Endometrial microvascular endothelial cells (primary cell): ENCODE measurements around the gene TBC1D25. TPM values are rescaled to one million over a fixed set of nuclear protein-coding genes. Genes with fewer than 3 reads are reported as not detected.

ENCODE experiments used
- in situ Hi-C: cut with HindIII; loops from 2 replicates; pipeline ENCODE4 v1.10.0; 2017; ENCODE audit warnings: low sequenced_read_pairs, low pct_unique_long_range_greater_than_20kb; ENCODE audit errors: inconsistent ontology term
- total RNA-seq: library from RNA; depleted of rRNA; stranded (reverse); fragments of >200 nt; gene quantifications from one replicate; pipeline ENCODE4 v1.2.3, GENCODE V29; 2015; ENCODE audit errors: inconsistent ontology term

TBC1D25 gene
- total RNA-seq, 1 donor from 2014 or later, result 16.3 TPM

DNA sequence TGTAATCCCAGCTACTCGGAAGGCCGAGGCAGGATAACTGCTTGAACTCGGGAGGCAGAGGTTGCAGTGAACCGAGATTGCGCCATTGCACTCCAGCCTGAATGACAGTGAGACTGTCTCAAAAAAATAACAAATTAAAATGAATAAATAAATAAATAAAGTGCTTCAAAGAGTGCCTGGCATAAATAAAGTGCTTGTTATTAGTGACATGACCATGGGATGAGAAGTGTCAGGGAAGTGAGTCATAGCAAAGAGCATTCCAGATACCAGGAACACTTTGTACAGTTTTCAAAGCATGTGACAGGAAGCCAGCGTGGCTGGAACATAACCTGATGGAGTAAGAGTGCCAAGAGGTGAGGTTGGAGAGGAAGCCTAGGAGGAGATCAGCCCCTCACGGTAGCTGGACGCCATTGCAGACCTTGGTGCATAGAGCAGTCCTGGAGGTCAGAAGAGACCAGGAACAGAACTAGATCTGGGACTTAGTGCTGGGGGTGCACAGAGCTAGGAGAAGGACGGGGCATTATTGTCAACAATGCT lies 51.8 kb downstream of the TBC1D25 start:
- in situ Hi-C loops, result no loop called here

DNA sequence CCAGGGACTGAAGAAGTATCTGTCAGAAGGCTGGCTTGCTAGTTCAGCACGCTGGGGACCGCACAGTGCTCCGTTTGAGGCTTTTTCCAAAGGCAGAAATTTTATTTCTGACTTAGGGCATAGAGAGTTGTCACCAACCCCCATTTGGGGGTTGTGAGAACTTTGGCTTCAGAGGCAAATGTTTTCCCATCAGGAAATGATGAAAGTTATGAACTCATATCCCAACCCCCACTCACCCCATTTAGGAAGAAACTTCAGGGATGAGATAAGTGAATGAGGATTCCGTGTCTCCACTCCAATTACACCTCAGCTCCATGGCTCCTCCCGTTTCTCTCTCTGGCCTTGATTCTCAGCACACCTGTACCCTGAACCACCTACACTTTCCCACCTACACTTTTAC lies 53.5 kb downstream of the TBC1D25 start:
- in situ Hi-C loops, result no loop called here

DNA sequence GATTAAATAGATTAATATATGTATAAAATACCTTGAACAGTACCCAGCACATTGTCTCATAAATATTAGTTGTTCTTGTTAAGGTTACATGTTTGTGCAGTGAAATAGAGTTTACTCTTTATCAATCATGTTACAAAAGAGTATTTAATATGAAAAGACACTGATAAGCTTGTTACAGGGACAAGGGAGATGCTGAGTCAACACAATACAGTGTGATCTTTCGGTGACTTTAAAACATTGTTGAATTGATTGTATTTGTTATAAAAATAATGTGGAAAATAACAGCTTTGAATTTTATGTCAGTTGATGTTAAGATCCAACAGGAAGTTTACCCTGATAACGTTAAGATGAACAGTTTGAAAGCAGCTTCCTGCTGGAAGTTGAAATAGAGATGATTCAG lies 56.4 kb downstream of the TBC1D25 start:
- in situ Hi-C loops, result no loop called here

DNA sequence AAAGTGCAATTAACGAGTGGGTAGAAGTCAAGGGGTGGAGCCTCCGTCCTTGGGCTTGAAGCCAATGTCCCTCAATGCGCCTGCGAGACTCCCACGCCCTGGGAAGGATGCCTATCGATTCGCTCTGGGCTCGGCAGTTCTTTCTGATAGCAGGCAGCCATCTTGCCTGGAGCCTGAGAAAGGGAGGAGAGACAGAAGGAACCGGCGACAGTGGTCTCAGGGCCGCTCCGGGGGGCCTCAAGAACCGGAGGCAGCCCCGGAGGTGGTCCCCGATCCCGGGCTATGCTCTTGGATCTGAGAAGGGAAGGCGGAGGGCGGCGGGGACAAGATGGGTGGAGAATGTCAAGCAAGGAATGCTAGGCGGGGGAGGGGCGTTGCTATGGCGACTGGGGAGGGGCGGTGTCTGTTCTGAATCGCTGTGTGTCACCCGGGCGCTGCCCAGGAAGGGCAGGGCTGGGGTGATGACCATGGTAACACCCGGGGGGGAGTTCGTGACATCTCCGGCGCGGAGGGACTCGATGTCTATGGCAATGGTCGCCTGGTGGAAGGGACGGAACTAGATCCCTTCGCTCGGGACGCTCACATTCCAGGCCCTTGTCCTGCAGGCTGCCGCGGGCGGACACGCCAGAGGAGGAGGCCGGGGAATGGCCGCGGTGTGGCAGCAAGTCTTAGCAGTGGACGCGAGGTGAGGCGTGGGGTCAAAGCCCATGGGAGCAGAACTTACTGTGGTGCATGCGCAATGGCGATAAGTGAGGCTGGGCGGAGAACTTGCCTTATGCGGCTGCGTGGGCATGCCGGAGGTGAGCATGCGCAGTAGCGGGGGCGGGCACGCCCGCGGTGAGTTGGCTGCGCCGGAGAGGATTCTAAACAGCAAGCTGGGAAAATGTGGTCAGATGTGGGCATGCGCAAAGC lies 58.1 kb downstream of the TBC1D25 start, which contains the start of gene WDR13:
WDR13 (plus strand) TSS at position 140 of the 912 bp plus-strand sequence; CDS start at position 645, 505 bp downstream.
- in situ Hi-C loops, result no loop called here

DNA sequence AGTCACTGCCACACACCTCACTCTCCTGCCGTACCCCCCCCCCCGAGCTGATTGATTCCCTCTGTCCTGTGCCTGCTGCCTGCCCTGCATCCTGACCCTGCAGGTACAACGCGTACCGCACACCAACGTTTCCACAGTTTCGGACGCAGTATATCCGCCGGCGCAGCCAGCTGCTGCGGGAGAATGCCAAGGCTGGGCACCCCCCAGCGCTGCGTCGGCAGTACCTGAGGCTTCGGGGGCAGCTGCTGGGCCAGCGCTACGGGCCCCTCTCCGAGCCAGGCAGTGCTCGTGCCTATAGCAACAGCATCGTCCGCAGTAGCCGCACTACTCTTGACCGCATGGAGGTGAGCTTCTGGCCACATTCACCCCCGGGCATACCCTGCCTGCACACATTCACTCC lies 59.1 kb downstream of the TBC1D25 start:
- in situ Hi-C loops, result no loop called here

DNA sequence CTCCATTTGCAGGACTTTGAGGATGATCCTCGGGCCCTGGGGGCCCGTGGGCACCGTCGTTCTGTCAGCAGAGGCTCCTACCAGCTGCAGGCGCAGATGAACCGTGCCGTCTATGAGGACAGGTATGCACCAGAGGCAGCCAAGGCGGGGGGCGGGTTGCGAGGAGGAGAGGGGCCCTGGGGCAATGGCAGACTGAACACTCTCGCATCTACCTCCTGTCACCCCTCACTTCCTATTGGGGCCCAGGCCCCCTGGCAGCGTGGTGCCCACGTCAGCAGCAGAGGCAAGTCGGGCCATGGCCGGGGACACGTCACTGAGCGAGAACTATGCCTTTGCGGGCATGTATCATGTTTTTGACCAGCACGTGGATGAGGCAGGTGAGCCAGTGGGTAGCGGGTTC lies 59.8 kb downstream of the TBC1D25 start:
- in situ Hi-C loops, result no loop called here

- in situ Hi-C loops, result no loop called here
Measured at GRCh38 chrX:48600226-48600625, 60.7 kb downstream of the TBC1D25 start.

GRCh38 chrX:48601741-48602394 lies 62.4 kb downstream of the TBC1D25 start:
- in situ Hi-C loops, result no loop called here

DNA sequence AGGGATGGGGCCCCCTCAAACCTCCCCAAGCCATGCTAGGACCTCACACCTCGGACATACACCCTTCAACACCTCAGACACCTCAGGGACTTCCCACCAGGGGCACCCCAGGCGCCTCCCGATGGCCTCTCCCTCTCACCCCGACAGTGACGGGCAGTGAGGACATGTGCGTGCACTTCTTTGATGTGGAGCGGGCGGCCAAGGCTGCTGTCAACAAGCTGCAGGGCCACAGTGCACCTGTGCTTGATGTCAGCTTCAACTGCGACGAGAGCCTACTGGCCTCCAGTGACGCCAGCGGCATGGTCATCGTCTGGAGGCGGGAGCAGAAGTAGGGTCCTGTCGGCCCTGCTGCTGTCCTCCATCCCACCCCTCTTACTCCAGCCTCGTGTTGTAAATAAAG lies 65.2 kb downstream of the TBC1D25 start:
- in situ Hi-C loops, result no loop called here

GRCh38 chrX:48606091-48606490 lies 66.6 kb downstream of the TBC1D25 start:
- in situ Hi-C loops, result no loop called here

GRCh38 chrX:48611703-48612102 lies 72.2 kb downstream of the TBC1D25 start:
- in situ Hi-C loops, result no loop called here

Other genes starting within 250 kb of the TBC1D25 start
- gene SSX3, start 183.0 kb upstream of the TBC1D25 start, total RNA-seq, result not detected
- not detected for gene SSX4, start 156.2 kb upstream of the TBC1D25 start, total RNA-seq
- gene SSX4B, start 127.8 kb upstream of the TBC1D25 start, total RNA-seq, result not detected
- 39.5 TPM for gene SLC38A5, start 69.5 kb upstream of the TBC1D25 start, total RNA-seq
- 93.7 TPM for gene FTSJ1, start 63.5 kb upstream of the TBC1D25 start, total RNA-seq
- 17.7 TPM for gene PORCN, start 30.7 kb upstream of the TBC1D25 start, total RNA-seq
- gene EBP, start 17.9 kb upstream of the TBC1D25 start, total RNA-seq, result 61.0 TPM
- 339 TPM for gene RBM3, start 34.8 kb downstream of the TBC1D25 start, total RNA-seq
- 120 TPM for gene WDR13, start 57.8 kb downstream of the TBC1D25 start, total RNA-seq
- gene WAS, start 144.1 kb downstream of the TBC1D25 start, total RNA-seq, result not detected
- 25.3 TPM for gene SUV39H1, start 157.0 kb downstream of the TBC1D25 start, total RNA-seq
- not detected for gene GLOD5, start 222.0 kb downstream of the TBC1D25 start, total RNA-seq
- gene GATA1, start 246.9 kb downstream of the TBC1D25 start, total RNA-seq, result not detected